ENCODE data around the gene TTC33.
"Not testable (repeated sequence)": the region's sequence is repeated elsewhere in the genome, so short reads cannot be mapped to it uniquely, and the experiment has no call there.

TTC33 gene, protein sequence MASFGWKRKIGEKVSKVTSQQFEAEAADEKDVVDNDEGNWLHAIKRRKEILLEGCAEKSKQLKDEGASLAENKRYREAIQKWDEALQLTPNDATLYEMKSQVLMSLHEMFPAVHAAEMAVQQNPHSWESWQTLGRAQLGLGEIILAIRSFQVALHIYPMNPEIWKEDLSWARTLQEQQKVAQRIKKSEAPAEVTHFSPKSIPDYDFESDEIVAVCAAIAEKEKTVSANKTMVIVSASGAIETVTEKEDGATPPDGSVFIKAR

DNA sequence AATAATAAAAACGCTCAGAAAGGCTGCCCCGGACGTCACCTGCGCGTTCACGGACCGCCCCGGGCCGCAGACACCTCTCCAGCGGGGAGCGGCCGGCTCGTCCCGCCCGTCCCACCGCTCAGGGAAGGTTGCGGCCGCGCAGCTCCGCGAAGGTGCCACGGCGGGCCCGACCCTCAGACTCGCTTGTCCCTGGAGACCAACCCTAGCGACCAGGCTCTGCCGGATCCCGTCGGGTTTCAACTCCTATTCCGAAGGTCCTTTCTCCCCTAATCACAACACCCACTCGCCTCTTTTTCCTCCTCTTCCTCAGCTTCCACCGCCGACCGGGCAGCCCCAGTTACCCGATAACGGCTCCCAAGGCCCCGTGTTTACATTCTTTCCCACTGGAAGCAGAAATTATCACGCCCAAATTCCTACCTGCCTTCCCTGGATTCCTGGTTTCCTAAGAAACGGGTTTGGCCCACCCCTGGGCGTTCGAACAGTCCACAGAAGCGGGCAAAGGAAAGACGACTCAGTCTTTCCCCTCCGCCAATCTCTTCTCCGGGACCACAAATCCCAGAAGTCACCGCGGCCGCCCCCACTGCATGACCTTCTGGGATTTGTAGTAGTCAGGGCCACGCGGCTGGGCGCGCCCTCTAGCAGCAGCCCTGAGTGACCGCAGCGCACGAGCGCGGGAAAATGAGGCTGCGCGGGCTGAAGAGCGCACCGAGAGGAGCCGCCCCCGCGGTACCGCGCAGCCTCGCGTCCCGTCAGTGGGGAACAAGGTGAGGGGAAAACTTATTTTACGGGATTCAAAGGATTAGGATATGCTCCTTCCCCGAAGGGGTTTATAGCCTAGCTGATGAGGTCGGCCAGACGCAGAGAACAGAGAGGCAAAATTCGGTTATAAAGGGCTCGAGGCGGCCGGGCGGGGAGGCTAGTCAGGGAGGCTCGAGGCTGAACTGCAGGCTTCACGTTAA is at the start of gene TTC33:
Gene TTC33 (minus strand): TSS at position 555 of the 959 bp plus-strand sequence. CDS start 8,943 bp downstream, outside the sequence.
- DNase-seq = peak; percentile 97

DNA sequence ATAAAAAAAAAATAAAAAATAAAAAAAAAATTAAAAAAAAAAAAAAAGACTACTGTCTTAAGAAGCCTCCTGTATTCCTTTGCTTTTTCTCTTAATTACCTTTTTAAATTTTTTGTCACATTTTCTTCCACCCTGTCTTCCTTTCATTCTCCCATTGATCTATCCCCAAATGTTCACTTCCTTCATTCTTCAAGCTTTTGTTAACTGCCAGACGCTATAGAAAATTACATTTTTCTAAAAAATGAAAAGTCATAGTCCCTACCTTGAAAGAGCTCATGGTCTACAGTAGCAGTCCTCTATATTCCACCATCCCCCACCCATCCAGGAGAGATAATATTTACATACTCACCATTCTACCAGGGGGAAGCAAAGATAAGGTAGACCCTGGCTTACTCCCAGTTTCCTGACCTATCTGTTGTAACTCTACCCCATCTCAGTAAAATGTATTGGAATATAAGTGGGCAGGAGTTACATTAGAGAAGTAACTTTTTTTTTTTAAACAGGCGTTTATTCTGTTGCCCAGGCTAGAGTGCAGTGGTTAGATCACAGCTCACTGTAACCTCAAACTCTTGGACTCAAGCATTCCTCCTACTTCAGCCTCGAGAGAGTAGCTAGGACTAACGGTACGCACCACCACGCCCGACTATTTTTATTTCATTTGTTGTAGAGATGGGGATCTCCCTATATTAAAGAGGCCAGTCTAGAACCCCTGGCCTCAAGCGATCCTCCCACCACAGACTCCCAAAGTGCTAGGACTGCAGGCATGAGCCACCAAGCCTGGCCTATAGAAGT is 46.2 kb upstream of the TTC33 start:
- DNase-seq = peak; percentile 97

DNA sequence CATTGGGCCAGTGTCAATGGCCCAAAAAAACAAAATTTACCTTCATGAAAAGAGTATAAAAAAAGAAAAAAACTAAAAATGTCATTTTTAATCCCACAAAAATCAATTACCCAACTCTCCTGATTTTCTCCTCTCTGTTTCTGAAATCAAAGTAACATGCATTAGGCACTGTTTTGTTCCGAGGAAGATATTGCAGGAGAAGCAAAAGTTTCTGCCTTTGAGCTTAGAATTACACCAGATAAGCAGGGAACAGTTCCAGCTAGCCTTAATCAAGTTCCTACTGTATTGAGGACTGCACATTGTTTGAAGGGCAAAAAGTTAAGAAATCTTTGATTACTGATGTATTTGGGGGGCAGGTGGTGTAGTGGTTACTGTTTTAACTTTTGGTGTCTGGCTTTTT is 43.5 kb upstream of the TTC33 start:
- peak; percentile 53 for DNase-seq

DNA sequence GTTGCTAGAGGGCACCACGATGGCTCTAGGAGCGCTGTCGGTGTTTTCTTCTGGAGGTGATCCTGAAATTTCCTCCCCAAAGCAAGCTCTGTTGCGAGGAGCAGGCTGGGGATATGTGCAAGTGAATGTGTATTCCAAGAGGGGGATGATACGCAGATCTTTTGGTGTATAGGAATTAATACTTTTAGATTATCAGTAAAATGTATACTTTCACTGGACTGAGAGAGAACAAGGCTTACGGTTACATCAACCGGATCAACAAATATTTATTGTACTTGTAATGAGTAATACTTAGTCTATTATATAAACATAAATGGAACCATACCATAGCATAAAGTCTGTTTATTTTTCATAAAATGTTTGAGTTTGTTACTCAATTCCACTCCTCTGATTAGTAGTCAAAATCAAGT is 43.0 kb upstream of the TTC33 start:
- no peak for DNase-seq

DNA sequence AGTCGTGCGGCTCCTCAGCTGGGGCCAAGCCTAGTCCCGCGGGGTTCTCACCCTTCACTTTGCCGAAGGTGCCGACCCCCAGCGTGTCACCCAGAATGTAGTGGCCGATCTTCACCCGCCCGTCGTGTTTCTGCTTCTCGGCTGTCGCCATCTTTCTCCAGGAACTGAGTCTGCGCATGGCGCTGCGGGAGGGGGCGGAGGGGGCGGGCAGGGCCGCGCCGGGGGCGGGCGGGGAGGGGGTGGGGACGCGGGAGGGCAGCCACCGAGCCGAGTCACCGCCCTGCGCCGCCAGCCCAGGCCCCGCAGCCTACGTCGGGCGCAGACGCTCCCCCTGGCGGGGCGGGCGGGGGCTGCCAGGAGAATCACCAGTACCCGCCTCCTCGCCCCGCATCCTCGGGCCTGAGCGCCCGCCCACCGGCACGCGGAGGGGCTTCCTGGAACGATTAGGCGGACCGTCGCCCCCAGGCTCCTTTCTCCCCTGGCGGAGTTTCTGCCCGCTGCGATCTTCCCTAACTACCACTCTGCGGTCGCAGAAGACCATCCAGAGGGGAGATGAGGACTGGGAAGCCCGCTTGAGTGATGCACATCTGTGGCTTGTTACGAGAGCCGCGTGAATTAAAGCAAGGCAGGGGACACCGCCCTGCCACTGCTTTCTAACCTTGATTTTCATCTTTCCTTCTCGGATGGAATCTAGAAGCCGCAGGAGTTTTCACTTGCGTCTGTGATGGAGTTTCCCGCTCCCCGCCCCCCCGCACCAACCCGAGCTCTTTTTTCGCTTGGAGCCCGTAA is 42.4 kb upstream of the TTC33 start, which contains the start of gene PRKAA1:
Gene PRKAA1 (minus strand): TSS at position 363 of the 789 bp plus-strand sequence. CDS start 185 bp downstream, at position 178.
- peak; percentile 92 for DNase-seq

DNA sequence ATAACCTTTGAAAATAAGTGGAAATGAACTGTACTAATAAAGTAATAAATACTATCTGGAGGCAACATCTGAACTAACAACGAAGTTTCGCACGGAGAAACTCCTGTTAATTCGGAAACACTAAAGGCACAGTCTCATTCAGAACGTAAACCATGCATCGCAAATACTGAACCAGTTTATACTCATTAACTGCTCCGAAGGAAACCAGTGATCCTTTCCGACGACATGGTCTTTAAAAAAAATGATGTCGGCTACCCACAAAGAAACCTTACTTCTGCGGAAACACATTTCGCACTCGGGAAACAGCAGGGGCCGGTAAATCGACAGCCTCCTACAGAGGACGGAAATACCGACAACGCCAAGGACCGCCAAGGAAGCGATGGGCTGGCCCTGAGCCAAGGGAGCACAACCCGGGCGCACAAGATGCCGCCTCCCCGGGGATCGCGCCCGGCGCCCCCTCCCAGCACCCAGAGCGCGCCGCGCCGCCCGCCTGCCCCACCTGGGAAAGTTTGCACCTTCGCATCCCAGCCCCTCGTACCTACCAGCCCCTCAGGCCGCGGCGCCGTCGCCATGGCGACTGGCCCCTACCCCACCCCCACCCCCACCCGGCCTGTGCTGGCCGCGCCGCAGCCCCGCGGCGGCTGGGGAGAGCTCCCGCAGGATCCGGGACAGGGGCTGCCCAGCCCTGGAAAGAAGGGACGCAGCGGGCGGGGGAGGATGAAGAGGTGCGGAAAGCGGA is 41.7 kb upstream of the TTC33 start:
- peak; percentile 89 for DNase-seq

DNA sequence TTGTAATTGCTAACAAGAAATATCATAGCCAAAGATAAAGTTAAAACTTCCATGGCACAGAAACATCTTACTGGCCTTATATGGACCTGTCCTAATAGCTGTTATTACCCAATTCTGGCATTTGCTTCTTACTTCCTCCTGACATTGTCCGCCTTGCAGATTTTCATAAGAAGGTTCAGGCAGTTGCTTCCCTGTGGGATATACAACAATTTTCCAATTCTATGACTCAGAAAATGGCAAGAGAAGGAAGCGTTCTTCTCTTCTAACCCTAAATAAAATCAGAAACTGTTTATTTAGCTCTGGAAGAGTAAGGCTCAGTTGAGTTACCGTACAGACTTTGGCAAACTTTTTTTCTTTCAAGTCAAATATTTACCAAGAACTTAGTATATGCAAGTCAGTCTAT is 40.7 kb upstream of the TTC33 start:
- peak; percentile 45 for DNase-seq

DNA sequence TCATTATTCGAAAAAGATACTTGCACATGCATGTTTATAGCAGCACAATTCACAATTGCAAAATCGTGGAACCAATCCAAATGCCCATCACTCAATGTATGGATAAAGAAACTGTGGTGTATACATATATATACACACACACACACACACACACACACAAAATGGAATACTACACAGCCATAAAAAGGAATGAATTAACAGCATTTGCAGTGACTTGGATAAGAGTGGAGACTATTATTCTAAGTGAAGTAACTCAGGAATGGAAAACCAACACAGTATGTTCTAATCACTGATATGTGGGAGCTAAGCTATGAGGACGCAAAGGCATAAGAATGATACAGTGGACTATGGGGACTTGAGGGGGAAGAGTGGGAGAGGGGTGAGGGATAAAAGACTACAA is 39.1 kb upstream of the TTC33 start:
- DNase-seq = not testable (repeated sequence)

DNA sequence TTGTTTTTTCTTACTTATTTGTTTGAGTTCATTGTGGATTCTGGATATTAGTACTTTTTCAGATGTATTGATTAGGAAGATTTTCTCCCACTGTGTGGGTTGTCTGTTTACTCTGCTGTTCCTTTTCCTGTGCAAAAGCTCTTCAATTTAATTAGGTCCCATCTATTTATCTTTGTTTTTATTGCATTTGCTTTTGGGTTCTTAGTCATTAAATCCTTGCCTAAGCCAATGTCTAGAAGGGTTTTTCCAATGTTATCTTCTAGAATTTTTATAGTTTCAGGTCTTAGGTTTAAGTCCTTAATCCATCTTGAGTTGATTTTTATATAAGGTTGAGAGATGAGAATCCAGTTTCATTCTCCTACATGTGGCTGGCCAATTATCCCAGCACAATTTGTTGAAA is 38.6 kb upstream of the TTC33 start:
- not testable (repeated sequence) for DNase-seq

DNA sequence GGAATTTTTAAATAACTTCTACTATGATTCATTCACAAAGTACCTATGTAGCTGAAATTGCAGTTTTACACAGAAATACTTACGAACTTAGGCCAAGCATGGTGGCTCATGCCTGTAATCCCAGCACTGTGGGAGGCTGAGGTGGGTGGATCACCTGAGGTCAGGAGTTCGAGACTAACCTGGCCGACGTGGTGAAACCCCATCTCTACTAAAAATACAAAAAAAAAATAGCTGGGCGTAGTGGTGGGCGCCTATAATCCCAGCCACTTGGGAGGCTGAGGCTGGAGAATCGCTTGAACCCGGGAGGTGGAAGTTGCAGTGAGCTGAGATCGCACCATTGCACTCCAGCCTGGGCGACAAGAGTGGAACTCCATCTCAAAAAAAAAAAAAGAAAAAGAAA is 36.9 kb upstream of the TTC33 start:
- DNase-seq = not testable (repeated sequence)

DNA sequence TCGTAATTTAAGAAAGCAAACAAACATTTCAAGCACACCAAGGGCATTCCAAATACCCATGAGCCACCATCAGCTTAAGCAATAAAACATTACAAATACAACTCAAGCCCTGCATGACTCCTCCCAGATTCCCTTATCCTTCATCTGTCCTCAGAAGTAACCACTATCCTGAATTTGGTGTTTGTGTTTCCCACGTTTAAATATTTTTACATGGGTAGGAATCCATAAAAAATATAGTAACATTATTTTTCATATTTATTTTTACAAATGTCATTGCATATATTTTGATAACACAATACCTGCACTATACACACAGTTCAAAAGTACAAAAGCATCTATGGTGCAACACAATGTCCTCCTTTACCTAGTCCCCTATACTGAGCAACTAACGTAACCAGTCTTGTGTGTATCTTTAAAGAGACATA is 36.0 kb upstream of the TTC33 start:
- DNase-seq = peak; percentile 42

DNA sequence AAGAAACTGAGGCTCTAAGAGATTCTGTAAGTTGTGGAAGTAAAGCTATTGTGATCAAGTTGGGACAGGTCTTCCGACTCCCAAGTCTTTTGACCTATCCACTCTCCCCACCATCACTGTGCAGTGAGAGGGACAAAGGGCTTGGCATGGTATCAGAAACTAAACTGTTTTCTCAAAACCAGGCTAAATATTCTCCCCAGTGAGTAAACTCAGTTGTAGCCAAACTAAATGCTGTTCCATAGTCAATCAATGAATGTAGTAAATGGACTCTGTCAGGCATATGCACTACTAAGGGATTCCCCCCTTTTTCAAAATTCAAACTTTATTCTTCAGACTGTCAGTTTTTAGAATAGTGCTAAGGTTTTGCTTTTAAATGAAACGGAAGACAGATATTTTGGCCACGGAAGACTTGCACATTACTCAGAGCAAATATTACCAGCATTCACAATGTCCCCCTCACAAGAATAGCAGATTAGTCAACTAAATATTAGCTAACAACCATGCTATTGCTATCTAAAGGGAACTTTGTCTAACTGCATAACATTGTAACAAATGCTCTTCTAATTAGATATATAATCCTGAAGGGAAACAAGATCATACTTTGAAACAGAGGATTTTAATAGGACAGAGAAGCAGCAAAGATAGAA is 35.3 kb upstream of the TTC33 start:
- DNase-seq = no peak

DNA sequence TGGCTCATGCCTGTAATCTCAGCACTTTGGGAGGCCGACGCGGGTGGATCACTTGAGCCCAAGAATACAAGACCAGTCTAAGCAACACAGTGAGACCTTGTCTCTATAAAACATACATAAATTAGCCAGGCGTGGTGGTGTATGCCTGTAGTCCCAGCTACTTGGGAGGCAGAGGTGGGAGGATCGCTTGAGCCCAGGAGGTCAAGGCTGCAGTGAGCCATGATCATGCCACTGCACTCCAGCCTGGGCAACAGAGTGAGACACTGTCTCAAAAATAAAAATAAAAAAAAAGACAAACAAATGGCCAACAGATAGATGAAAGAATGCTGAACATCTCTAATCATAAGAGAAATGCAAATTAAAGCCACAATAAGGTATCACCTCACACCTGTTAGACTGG is 33.2 kb upstream of the TTC33 start:
- not testable (repeated sequence) for DNase-seq

DNA sequence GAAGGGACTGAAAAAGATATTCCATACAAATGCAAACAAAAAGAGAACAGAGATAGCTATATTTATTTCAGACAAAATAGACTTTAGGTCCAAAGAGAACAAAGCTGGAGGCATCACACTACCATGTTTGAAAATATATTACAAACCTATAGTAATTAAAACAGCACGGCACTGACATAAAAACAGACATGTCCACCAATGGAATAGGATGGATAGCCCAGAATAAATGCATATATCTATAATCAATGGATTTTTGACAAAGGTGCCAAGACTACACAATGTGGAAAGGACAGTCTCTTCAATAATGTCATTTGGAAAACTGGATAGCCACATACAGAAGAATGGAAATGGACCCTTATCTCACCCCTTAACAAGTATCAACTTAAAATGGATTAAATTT is 32.2 kb upstream of the TTC33 start:
- DNase-seq = no peak

DNA sequence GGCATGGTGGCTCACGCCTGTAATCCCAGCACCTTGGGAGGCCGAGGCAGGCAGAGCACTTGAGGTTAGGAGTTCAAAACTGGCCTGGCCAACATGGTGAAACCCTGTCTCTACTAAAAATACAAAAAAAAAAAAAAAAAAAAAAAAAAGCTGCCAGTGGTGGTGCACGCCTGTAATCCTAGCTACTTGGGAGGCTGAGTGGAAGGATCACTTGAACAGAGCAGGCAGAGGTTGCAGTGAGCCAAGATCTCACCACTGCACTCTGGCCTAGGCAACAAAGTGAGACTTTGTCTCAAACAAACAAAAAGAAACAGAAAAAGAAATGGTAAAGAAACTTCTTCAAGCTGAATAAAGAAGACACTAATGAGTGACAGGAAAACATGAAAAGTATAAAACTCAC is 30.9 kb upstream of the TTC33 start:
- DNase-seq = not testable (repeated sequence)

DNA sequence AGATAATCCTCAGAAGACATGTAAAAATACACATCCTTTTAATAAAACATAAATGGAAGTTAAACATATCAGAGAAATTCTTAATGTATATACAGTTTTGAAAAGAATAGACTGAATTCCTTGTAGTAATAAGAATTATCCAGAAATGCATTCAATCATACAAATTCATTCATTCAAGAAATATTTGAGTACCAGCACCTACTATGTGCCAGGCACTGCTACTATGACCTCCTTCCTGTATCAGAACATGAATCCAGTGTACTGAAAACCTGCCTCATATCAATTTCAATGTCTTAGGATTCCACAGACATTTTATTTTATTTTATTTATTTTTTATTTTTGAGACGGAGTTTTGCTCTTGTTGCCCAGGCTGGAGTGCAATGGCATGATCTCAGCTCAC is 29.2 kb upstream of the TTC33 start:
- no peak for DNase-seq

DNA sequence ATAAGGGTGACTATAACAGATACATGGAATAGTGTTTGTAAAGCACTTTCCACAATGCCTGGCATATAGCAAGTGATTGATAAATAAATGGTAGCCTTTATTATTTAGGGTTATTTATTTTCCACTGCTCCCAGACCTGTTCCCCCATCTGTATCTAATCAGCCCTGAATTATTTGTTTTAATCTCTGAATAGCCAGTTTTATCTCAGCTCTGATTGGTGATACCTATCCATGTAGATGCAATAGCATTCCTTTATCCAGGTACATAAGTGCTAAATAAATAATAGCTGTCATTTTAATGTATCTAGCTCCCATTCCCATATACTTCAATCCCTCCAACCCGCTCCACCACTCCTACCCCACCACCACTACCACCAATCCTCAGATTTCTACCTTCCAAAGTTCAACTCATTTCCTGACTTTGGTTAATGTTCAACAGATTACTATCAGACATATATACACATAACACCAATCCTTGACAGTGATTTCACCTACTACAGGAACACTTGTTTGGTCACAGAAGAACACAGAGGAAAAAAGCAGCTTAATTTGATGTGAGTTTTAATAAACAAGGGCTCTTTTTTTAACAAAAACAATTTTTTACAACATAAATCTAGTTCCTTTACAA is 28.4 kb upstream of the TTC33 start:
- no peak for DNase-seq

DNA sequence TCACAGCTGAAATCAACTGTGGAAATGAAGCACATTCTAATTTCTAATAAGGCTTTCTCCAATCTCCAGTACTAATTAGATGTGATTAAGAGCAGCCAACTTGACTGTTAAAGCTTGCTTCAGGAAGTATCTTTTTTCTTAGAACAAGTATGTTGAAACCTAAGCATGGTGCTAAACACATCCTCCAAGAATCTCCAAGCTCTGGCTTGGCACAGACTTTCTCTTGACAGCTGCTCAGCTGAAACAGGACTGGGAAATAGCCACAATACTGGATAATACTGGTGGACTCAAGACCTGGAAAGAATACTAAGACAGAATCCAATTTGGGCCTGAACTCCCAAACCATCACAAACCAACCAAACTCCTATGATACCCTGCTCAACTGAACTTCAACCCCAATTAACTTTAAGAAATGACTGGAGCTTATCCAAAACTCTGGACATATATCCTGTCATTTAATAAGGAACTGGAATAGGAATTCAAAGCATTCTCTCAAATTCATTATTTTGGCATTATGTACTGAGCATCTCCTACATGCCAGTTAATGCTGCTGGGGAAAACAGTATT is 26.2 kb upstream of the TTC33 start:
- DNase-seq = no peak

DNA sequence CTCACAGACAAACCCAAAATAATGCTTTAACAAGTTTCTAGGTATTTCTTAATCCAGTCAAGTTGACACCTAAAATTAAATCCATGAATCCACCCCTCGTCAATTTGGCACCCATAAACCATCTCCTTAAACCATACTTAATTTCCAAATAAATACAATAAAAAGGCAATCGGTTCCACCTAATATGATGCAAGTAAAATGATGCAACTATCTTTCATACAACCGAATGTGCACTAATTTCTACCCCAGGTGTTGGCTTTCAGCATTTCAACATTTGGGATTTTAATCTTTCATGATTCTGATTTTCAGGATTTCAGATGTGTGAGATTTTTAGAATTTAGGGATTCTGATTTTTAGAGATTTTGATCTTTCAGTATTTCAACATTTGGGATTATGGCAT is 25.1 kb upstream of the TTC33 start:
- no peak for DNase-seq

DNA sequence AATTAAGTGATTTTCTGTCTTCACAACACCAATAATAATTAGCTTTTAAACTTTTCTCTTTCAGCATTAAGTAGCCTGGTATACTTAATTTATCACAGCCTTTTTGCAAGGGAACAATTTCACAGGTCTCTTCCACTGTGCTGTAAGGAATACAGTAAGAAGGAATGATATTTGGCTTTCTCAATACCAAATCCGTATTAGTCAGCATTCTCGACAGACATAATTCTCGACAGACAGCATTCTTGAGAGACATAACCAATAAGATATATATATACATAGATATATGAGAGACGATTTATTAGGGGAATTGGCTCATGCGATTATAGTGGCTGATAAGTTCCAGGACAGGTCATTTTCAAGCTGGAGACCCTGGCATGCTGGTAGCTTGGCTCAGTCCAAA is 24.4 kb upstream of the TTC33 start:
- no peak for DNase-seq
